Right kidney (tissue), 1 donor: Measurements from ENCODE around the gene MAP1LC3A.

ENCODE experiments used
- DNase-seq: peaks from one replicate; pipeline ENCODE4 v3.0.0-alpha.2; 2016

The MAP1LC3A gene

GRCh38 chr20:34547844-34548613 lies 10.5 kb upstream of the MAP1LC3A start:
- no peak for DNase-seq

GRCh38 chr20:34549291-34549928 lies 9.1 kb upstream of the MAP1LC3A start:
- peak; percentile 50 for DNase-seq

GRCh38 chr20:34549929-34550305 lies 8.6 kb upstream of the MAP1LC3A start:
- DNase-seq: no peak

GRCh38 chr20:34552569-34552968 lies 5.9 kb upstream of the MAP1LC3A start:
- no peak for DNase-seq

- DNase-seq: no peak
Measured at GRCh38 chr20:34553366-34553867, 5.1 kb upstream of the MAP1LC3A start.

- DNase-seq: no peak
Measured at GRCh38 chr20:34557936-34558319, 590 bp upstream of the MAP1LC3A start.

- DNase-seq: peak; percentile 41
Measured at GRCh38 chr20:34559311-34560140, 1.0 kb downstream of the MAP1LC3A start.

GRCh38 chr20:34560141-34560523 lies 1.6 kb downstream of the MAP1LC3A start:
- DNase-seq: no peak

- DNase-seq: no peak
Measured at GRCh38 chr20:34560614-34561013, 2.1 kb downstream of the MAP1LC3A start.

- no peak for DNase-seq
Measured at GRCh38 chr20:34561661-34562060, 3.1 kb downstream of the MAP1LC3A start.

- no peak for DNase-seq
Measured at GRCh38 chr20:34562641-34563040, 4.1 kb downstream of the MAP1LC3A start.

GRCh38 chr20:34564833-34565232 lies 6.3 kb downstream of the MAP1LC3A start:
- no peak for DNase-seq

GRCh38 chr20:34566978-34567891 lies 8.7 kb downstream of the MAP1LC3A start:
- no peak for DNase-seq

- no peak for DNase-seq
Measured at GRCh38 chr20:34567892-34568865, 9.7 kb downstream of the MAP1LC3A start.

GRCh38 chr20:34569598-34569997 lies 11.1 kb downstream of the MAP1LC3A start:
- no peak for DNase-seq

GRCh38 chr20:34570859-34571306 lies 12.4 kb downstream of the MAP1LC3A start:
- DNase-seq: no peak

GRCh38 chr20:34571753-34572152 lies 13.2 kb downstream of the MAP1LC3A start:
- no peak for DNase-seq

- no peak for DNase-seq
Measured at GRCh38 chr20:34573541-34574300, 15.2 kb downstream of the MAP1LC3A start.

- DNase-seq: no peak
Measured at GRCh38 chr20:34574426-34574825, 15.9 kb downstream of the MAP1LC3A start.

- no peak for DNase-seq
Measured at GRCh38 chr20:34574861-34575260, 16.3 kb downstream of the MAP1LC3A start.
